ENCODE measurements around the gene SMARCE1.

SMARCE1 gene

GRCh38 chr17:40651939-40652338 lies 4.3 kb upstream of the SMARCE1 start:
- Histone ChIP-seq H3K4me2 (ENCODE audit: low read length) (no peak overlapping the region), H3K4me1 (ENCODE audit: insufficient read depth, low read length, severe bottlenecking) (peaks cover 8% of the 10 kb centered on the region), H2AFZ (ENCODE audit: low read length) (no peak overlapping the region), H4K20me1 (ENCODE audit: insufficient read depth, low read length) (no peaks in the 10 kb centered on the region), H3K79me2 (ENCODE audit: insufficient read depth, low read length) (peaks cover 5% of the 10 kb centered on the region), H3K9me3 (ENCODE audit: low read length) (no peaks in the 10 kb centered on the region), H3K9me2 (ENCODE audit: low read depth, low read length) (no peaks in the 10 kb centered on the region), H3F3A (ENCODE audit: insufficient read depth, low read length) (no peaks in the 10 kb centered on the region), H3K4me3 (ENCODE audit: low read depth, low read length, poor library complexity, severe bottlenecking) (no peak overlapping the region), H3K9ac (ENCODE audit: low read length) (no peak overlapping the region), H3K27me3 (ENCODE audit: insufficient read depth, low read length) (no peaks in the 10 kb centered on the region), H3K27ac (ENCODE audit: low read depth, low read length, poor library complexity, severe bottlenecking) (no peak overlapping the region), H3K36me3 (ENCODE audit: insufficient read depth, low read length) (no peaks in the 10 kb centered on the region)
- TF ChIP-seq CTCF (IDR thresholded peaks at IDR 0.05; ENCODE audit: low read length) (no peak), EZH2 (IDR thresholded peaks at IDR 0.05; ENCODE audit: borderline replicate concordance, low read length) (no peak)

- Histone ChIP-seq H3K79me2 (ENCODE audit: insufficient read depth, low read length) (peaks cover 32% of the 10 kb centered on the region), H3K27ac (ENCODE audit: low read depth, low read length, poor library complexity, severe bottlenecking) (peak overlapping the region; percentile 52), H3K9me2 (ENCODE audit: low read depth, low read length) (no peaks in the 10 kb centered on the region)
Observed at GRCh38 chr17:40648384-40648968, 858 bp upstream of the SMARCE1 start.

GRCh38 chr17:40646791-40647623 lies 611 bp downstream of the SMARCE1 start:
- no peak for TF ChIP-seq CTCF (IDR thresholded peaks at IDR 0.05; ENCODE audit: low read length)
- TF ChIP-seq EZH2 (IDR thresholded peaks at IDR 0.05; ENCODE audit: borderline replicate concordance, low read length) = no peak

More at GRCh38 chr17:40648384-40648968, 858 bp upstream of the SMARCE1 start:
- TF ChIP-seq CTCF (IDR thresholded peaks at IDR 0.05; ENCODE audit: low read length) (no peak), EZH2 (IDR thresholded peaks at IDR 0.05; ENCODE audit: borderline replicate concordance, low read length) (no peak)
- Histone ChIP-seq H3K4me1 (ENCODE audit: insufficient read depth, low read length, severe bottlenecking) (peaks cover 32% of the 10 kb centered on the region), H3K4me2 (ENCODE audit: low read length) (peak overlapping the region; percentile 71), H3K9me3 (ENCODE audit: low read length) (no peaks in the 10 kb centered on the region), H4K20me1 (ENCODE audit: insufficient read depth, low read length) (no peaks in the 10 kb centered on the region), H3K4me3 (ENCODE audit: low read depth, low read length, poor library complexity, severe bottlenecking) (peak overlapping the region; percentile 85), H3K36me3 (ENCODE audit: insufficient read depth, low read length) (peaks cover 20% of the 10 kb centered on the region), H2AFZ (ENCODE audit: low read length) (peak overlapping the region; percentile 90), H3K27me3 (ENCODE audit: insufficient read depth, low read length) (no peaks in the 10 kb centered on the region), H3K9ac (ENCODE audit: low read length) (peak overlapping the region; percentile 91), H3F3A (ENCODE audit: insufficient read depth, low read length) (no peaks in the 10 kb centered on the region)

More at GRCh38 chr17:40646791-40647623, 611 bp downstream of the SMARCE1 start:
- Histone ChIP-seq H3K9me2 (ENCODE audit: low read depth, low read length) (no peaks in the 10 kb centered on the region), H3F3A (ENCODE audit: insufficient read depth, low read length) (no peaks in the 10 kb centered on the region), H3K27me3 (ENCODE audit: insufficient read depth, low read length) (no peaks in the 10 kb centered on the region), H3K4me3 (ENCODE audit: low read depth, low read length, poor library complexity, severe bottlenecking) (peak overlapping the region; percentile 85), H3K36me3 (ENCODE audit: insufficient read depth, low read length) (peaks cover 35% of the 10 kb centered on the region), H2AFZ (ENCODE audit: low read length) (peak overlapping the region; percentile 90), H3K79me2 (ENCODE audit: insufficient read depth, low read length) (peaks cover 32% of the 10 kb centered on the region), H3K9me3 (ENCODE audit: low read length) (no peaks in the 10 kb centered on the region), H3K4me2 (ENCODE audit: low read length) (peak overlapping the region; percentile 71), H3K27ac (ENCODE audit: low read depth, low read length, poor library complexity, severe bottlenecking) (peak overlapping the region; percentile 52), H3K4me1 (ENCODE audit: insufficient read depth, low read length, severe bottlenecking) (peaks cover 32% of the 10 kb centered on the region), H4K20me1 (ENCODE audit: insufficient read depth, low read length) (no peaks in the 10 kb centered on the region), H3K9ac (ENCODE audit: low read length) (peak overlapping the region; percentile 91)

Data from OCI-LY1 (cell line).